Thyroid gland (tissue), 4 donors: Measurements from ENCODE around the gene NUMBL.

Experiments used
- CTCF ChIP-seq, 6 experiments: fragments of 200-600 bp in 3 of 6; fragments of 450-650 bp in 3 of 6; sonication (generic) in 3 of 6; IDR thresholded peaks; one replicate each; pipeline ENCODE4 v1.5.1; 2016 to 2019; ENCODE audit warnings: antibody characterized with exemption in 6 of 6, mild to moderate bottlenecking in 2 of 6, inconsistent platforms in 1 of 6, moderate library complexity in 1 of 6
- POLR2A ChIP-seq, 2 donors: fragments of 450-650 bp; IDR thresholded peaks; one replicate each; pipeline ENCODE4 v1.6.1; 2017; ENCODE audit warnings: antibody characterized with exemption in 2 of 2, mild to moderate bottlenecking in 2 of 2, moderate library complexity in 1 of 2

GRCh38 chr19:40632311-40633036 lies 58.0 kb downstream of the NUMBL start:
- no peak for TF ChIP-seq CTCF (IDR thresholded peaks at IDR 0.05)
- no peak for TF ChIP-seq POLR2A (IDR thresholded peaks at IDR 0.05)
